Measurements from ENCODE around the gene CHL1. TPM values are rescaled to one million over a fixed set of nuclear protein-coding genes. Genes with fewer than 3 reads are reported as not detected.

CHL1 gene
- total RNA-seq, 2 donors from 2014 or later: 3.0 to 10.6 TPM

- WGBS, 2 donors: 36 to 40% methylated on average over 2 of the region's 2 CpGs
- TF ChIP-seq POLR2A (IDR thresholded peaks at IDR 0.05) (no peak), CTCF (IDR thresholded peaks at IDR 0.05) (no peak)
- H3K4me3 ChIP-seq: no peak overlapping the region
- ATAC-seq (no peak), DNase-seq (no peak)
- no peak overlapping the region for H3K27ac ChIP-seq
- no peaks in the 10 kb centered on the region for H3K36me3 ChIP-seq (replicated peaks in 1 of 2; ENCODE audit: insufficient read depth in 1 of 2, low read depth in 2 of 2)
- H3K27me3 ChIP-seq: peaks cover 0 to 3% of the 10 kb centered on the region in 2 donors
- intact Hi-C loops (cut with DNase I): no loop called here
- no peaks in the 10 kb centered on the region for H3K9me3 ChIP-seq
- H3K4me1 ChIP-seq: no peaks in the 10 kb centered on the region
Observed at GRCh38 chr3:332701-333100, 136.1 kb downstream of the CHL1 start.

- no peak overlapping the region for H3K4me3 ChIP-seq
- 41 to 49% methylated on average over 5 of the region's 5 CpGs for WGBS, 2 donors
- intact Hi-C loops (cut with DNase I): no loop called here
Observed at GRCh38 chr3:335240-335639, 138.7 kb downstream of the CHL1 start.

GRCh38 chr3:339351-339750 lies 142.8 kb downstream of the CHL1 start:
- no peak for DNase-seq
- 35 to 46% methylated on average over 5 of the region's 5 CpGs for WGBS, 2 donors
- intact Hi-C loops (cut with DNase I): no loop called here
- H3K36me3 ChIP-seq (replicated peaks in 1 of 2; ENCODE audit: insufficient read depth in 1 of 2, low read depth in 2 of 2): no peaks in the 10 kb centered on the region
- H3K4me1 ChIP-seq: no peaks in the 10 kb centered on the region
- TF ChIP-seq POLR2A (IDR thresholded peaks at IDR 0.05): no peak
- TF ChIP-seq CTCF (IDR thresholded peaks at IDR 0.05): no peak
- H3K27me3 ChIP-seq: no peaks in the 10 kb centered on the region
- no peak for ATAC-seq
- H3K27ac ChIP-seq: no peak overlapping the region
- no peaks in the 10 kb centered on the region for H3K9me3 ChIP-seq
- H3K4me3 ChIP-seq: no peak overlapping the region

More at GRCh38 chr3:335240-335639, 138.7 kb downstream of the CHL1 start:
- DNase-seq (no peak), ATAC-seq (no peak)
- H3K36me3 ChIP-seq (replicated peaks in 1 of 2; ENCODE audit: insufficient read depth in 1 of 2, low read depth in 2 of 2): no peaks in the 10 kb centered on the region
- no peak for TF ChIP-seq POLR2A (IDR thresholded peaks at IDR 0.05)
- no peak for TF ChIP-seq CTCF (IDR thresholded peaks at IDR 0.05)
- no peak overlapping the region for H3K27ac ChIP-seq
- H3K9me3 ChIP-seq: no peaks in the 10 kb centered on the region
- no peaks in the 10 kb centered on the region for H3K27me3 ChIP-seq
- H3K4me1 ChIP-seq: no peaks in the 10 kb centered on the region

GRCh38 chr3:341998-342397 lies 145.4 kb downstream of the CHL1 start:
- no peaks in the 10 kb centered on the region for H3K27me3 ChIP-seq
- no peaks in the 10 kb centered on the region for H3K9me3 ChIP-seq
- no peak overlapping the region for H3K4me3 ChIP-seq
- WGBS, 2 donors: 62 to 68% methylated on average over 4 of the region's 4 CpGs
- DNase-seq (no peak), ATAC-seq (no peak)
- no peak for TF ChIP-seq CTCF (IDR thresholded peaks at IDR 0.05)
- no peaks in the 10 kb centered on the region for H3K36me3 ChIP-seq (replicated peaks in 1 of 2; ENCODE audit: insufficient read depth in 1 of 2, low read depth in 2 of 2)
- H3K27ac ChIP-seq: no peak overlapping the region
- no peaks in the 10 kb centered on the region for H3K4me1 ChIP-seq
- intact Hi-C loops (cut with DNase I): no loop called here

GRCh38 chr3:346186-346585 lies 149.6 kb downstream of the CHL1 start:
- no peaks in the 10 kb centered on the region for H3K36me3 ChIP-seq (replicated peaks in 1 of 2; ENCODE audit: insufficient read depth in 1 of 2, low read depth in 2 of 2)
- no peak for DNase-seq
- TF ChIP-seq CTCF (IDR thresholded peaks at IDR 0.05) (no peak), POLR2A (IDR thresholded peaks at IDR 0.05) (no peak)
- no peaks in the 10 kb centered on the region for H3K27me3 ChIP-seq
- no peaks in the 10 kb centered on the region for H3K4me1 ChIP-seq
- H3K27ac ChIP-seq: no peak overlapping the region
- no peak for ATAC-seq
- no peaks in the 10 kb centered on the region for H3K9me3 ChIP-seq
- 81 to 92% methylated on average over 1 of the region's 1 CpG for WGBS, 2 donors
- no peak overlapping the region for H3K4me3 ChIP-seq
- intact Hi-C loops (cut with DNase I): no loop called here

All from body of pancreas (tissue), 4 donors.